ENCODE data around the gene XIRP2. TPM values are rescaled to one million over a fixed set of nuclear protein-coding genes. Genes with fewer than 3 reads are reported as not detected.

The XIRP2 gene
- under 1 TPM; 0.10 to 0.17 (median 0.14) TPM for polyA plus RNA-seq (ENCODE audit: insufficient read length in 3 of 3)

- DNase-seq (ENCODE audit: low read depth in 3 of 3, low spot score in 2 of 3) = no peak
Observed at GRCh38 chr2:166888180-166888579, at the start of gene XIRP2. XIRP2 (plus strand) TSS chr2:166888480; CDS start chr2:166903483, 15,003 bp downstream.

DNA sequence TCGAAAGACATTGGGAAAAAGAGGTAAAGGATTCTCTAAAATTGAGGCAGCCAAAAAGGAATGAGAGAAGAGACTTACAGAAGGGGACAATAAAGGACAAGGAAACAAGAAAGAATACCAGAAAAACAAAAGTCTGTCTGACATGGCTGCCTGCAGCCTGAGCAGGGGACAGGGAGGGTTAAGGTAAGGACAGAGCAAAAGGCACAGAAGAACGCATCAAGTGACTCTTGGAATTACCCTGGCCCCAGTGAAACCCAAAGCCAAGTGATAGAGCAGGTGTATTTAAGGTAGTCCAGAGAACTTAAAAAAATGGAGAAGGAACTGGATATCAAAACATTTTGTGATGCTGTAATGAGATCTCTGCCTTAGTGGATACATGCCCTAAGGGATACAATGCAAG is 47.1 kb upstream of the XIRP2 start:
- DNase-seq (ENCODE audit: low read depth in 3 of 3, low spot score in 2 of 3) = no peak

GRCh38 chr2:166841679-166842078 is 46.6 kb upstream of the XIRP2 start:
- no peak for DNase-seq (ENCODE audit: low read depth in 3 of 3, low spot score in 2 of 3)

DNA sequence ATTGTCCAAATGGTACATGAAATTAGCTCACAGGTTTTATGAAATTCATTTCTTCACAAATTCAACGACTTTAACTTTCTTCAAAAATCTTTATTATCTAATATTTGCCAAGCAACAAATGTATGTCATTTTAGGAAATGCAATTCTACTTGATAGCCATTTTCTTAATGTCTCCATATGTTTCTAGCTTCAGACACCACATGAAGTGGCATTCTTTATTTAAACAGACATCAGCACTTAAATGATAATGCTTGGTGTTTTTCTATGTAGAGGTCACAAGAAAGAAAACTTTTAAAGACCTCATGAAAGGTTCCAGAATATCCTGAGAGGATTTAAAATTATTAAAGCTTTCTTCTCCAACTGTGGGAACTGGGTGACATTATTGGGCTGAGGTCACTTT is 44.2 kb upstream of the XIRP2 start:
- DNase-seq (ENCODE audit: low read depth in 3 of 3, low spot score in 2 of 3) = no peak

- no peak for DNase-seq (ENCODE audit: low read depth in 3 of 3, low spot score in 2 of 3)
Observed at GRCh38 chr2:166862468-166863132, 25.7 kb upstream of the XIRP2 start.

- no peak for DNase-seq (ENCODE audit: low read depth in 3 of 3, low spot score in 2 of 3)
Observed at GRCh38 chr2:166867874-166868514, 20.3 kb upstream of the XIRP2 start.

DNA sequence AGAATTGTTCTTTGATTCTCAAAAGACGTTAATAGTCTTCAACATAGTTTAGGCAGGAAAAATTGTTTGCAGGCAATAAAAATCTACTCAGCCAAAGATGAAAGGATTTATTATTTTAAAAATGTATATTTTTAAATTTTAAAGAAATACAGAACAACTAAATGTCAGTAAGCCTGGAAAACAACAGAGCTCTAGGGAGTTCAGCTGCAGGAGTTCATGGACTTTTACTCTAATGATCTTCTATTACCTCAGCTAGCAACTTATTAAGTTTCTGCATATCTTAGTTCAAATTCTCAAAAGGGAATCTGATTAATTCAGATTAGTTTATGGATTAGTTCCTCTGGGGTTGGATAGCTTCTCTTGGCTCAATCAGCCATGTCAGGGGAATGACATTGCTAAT is 17.9 kb upstream of the XIRP2 start:
- DNase-seq (ENCODE audit: low read depth in 3 of 3, low spot score in 2 of 3) = no peak

DNA sequence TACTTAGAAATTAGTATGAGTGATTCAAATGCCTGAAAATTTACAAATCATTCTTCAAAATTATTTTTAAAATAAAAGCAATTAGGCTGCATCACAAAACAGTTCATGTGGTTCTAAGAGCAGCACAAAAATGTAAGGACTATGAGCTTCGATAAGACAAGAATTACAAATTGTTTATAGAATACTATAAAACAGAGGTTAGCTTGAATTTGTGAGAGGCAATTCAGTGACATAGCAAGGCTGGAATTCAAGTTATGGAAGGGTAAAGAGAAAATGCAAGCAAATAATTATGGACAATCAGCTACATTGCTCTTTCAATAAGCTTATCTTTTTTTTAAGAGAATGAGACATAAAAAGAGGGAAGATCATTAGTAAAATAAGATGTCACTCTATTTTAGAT is 7.1 kb upstream of the XIRP2 start:
- no peak for DNase-seq (ENCODE audit: low read depth in 3 of 3, low spot score in 2 of 3)

DNA sequence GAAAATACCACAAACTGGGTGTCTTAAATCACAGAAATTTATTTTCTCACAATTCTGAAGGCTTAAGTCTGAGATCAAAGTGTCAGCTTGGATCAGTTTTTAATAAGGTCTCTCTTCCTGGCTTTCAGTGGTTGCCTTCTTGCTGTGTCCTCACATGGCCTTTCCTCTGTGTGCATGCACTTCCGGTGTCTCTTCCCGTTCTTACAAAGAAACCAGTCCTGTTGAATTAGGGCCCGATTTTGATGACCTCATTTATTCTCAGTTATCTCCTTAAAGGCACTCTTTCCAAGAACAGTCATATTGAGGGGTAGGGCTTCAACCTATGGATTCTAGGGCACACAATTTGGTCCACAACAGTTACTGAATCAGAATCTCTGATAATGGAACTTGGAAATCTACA is 5.4 kb upstream of the XIRP2 start:
- no peak for DNase-seq (ENCODE audit: low read depth in 3 of 3, low spot score in 2 of 3)

DNA sequence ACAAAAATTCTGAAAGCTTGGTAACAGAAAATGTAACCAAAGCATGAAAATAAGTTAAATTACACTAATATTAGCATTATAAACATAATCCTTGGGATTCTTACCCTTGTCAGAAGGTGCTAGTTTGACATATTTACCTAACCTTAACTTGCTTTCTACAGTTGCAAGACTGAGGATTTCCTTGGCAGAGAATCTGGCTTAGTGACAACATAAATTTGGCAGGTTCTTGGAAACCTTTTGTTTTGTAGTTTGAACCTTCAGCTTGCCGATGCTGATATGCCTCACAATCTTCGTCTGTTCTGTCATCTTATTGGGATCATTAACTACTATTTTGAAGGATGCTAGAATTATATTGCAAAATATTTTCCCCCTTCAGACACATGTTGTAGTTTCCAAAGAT is 3.4 kb downstream of the XIRP2 start:
- DNase-seq (ENCODE audit: low read depth in 3 of 3, low spot score in 2 of 3) = no peak

- DNase-seq (ENCODE audit: low read depth in 3 of 3, low spot score in 2 of 3) = no peak
Observed at GRCh38 chr2:166892397-166892796, 4.1 kb downstream of the XIRP2 start.

DNA sequence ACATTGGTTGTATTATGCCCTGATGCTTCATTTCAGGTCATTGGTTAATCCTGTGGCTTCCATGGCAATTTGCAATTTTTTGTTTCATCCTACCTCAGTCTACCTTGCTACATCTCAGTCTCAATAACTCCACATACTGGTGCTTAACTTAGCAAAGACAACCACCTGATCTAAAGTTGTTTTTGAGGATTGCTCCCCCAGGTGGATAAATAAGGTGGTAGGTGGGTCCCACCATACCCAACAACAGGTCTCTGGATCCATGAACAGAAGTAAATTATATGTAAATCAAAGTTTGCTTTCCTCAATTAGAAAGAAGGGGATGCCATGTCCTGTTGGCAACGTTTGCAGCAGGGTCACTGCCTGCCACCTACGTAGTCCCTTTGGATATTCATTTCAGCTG is 7.0 kb downstream of the XIRP2 start:
- DNase-seq (ENCODE audit: low read depth in 3 of 3, low spot score in 2 of 3) = no peak

- no peak for DNase-seq (ENCODE audit: low read depth in 3 of 3, low spot score in 2 of 3)
Observed at GRCh38 chr2:166897666-166898065, 9.4 kb downstream of the XIRP2 start.

GRCh38 chr2:166899676-166900075 is 11.4 kb downstream of the XIRP2 start:
- DNase-seq (ENCODE audit: low read depth in 3 of 3, low spot score in 2 of 3) = no peak

GRCh38 chr2:166900700-166901099 is 12.4 kb downstream of the XIRP2 start:
- no peak for DNase-seq (ENCODE audit: low read depth in 3 of 3, low spot score in 2 of 3)

GRCh38 chr2:166901336-166901735 is 13.1 kb downstream of the XIRP2 start:
- DNase-seq (ENCODE audit: low read depth in 3 of 3, low spot score in 2 of 3) = no peak

- no peak for DNase-seq (ENCODE audit: low read depth in 3 of 3, low spot score in 2 of 3)
Observed at GRCh38 chr2:166916987-166917386, 28.7 kb downstream of the XIRP2 start.

DNA sequence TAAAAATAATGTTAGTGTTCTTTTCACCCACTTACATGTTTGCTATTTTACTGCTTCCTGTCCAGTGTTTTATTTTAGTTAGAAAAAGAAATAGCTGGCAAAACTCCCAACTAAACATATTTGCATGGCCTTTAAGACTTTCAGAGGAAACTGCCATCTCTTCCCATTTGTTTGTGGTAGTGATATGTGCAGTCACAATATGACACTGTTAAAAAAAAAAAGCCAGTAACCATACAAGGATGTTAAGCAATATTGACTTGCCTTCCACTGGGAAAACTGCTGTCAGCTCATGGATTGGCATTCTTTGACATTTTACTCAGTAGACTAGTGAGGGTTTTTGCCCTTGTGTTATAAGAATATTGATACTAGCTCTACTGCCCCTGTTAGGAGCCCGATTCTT is 29.1 kb downstream of the XIRP2 start:
- DNase-seq (ENCODE audit: low read depth in 3 of 3, low spot score in 2 of 3) = no peak

GRCh38 chr2:166921261-166921896 is 33.1 kb downstream of the XIRP2 start:
- DNase-seq (ENCODE audit: low read depth in 3 of 3, low spot score in 2 of 3) = no peak

DNA sequence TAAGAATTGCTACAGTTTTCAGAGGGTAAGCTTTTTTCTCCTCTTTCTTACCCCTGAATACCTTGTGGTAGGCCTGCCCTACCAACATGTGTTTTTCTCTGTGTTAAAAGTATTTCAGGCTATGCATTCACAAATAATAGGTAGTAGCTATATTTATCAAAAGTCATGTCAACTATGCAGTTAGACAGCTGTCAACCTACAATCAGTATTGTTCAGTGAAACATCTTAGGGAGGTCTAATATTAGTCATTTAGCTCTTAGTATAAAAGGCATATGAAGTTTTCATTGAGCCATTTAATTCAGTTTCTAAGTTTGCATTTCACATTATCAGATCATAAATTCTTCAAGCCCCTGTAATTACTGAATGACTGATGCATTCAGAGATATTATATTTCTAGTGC is 36.7 kb downstream of the XIRP2 start:
- no peak for DNase-seq (ENCODE audit: low read depth in 3 of 3, low spot score in 2 of 3)

GRCh38 chr2:166926657-166927056 is 38.4 kb downstream of the XIRP2 start:
- DNase-seq (ENCODE audit: low read depth in 3 of 3, low spot score in 2 of 3) = no peak

DNA sequence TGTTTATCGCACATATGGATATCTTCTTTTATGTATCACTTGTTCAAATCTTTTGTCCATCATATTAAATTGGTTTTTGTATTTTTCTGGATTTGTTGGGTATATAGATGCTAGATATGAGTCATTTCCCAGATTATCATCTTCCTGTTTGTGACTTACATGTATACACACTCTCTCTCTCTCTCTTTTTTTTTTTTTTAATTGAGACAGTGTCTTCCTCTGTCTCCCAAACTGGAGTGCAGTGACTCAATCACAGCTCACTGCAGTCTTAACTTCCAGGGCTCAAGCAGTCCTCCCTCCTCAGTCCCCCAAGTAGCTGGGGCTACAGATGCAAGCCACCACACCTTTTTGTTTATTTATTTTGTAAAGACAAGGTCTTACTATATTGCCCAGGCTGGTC is 43.8 kb downstream of the XIRP2 start:
- no peak for DNase-seq (ENCODE audit: low read depth in 3 of 3, low spot score in 2 of 3)

All from right renal cortex interstitium (tissue), 3 donors.